Activated naive CD4-positive, alpha-beta T cell treated with anti-CD3 and anti-CD28 coated beads, Interleukin-2, amount 50 U/mL, for 24 hours (primary cell): ENCODE measurements around the gene ZNF365.

ENCODE experiments used
- H3K27ac Mint-ChIP-seq: one replicate; pipeline ENCODE4 v1.8.0; 2021; ENCODE audit warnings: mild to moderate bottlenecking, mixed read lengths
- H3K27me3 Mint-ChIP-seq: one replicate; pipeline ENCODE4 v1.8.0; 2021; ENCODE audit warnings: mixed read lengths
- H3K36me3 Mint-ChIP-seq: one replicate; pipeline ENCODE4 v1.8.0; 2021; ENCODE audit warnings: mixed read lengths
- H3K4me1 Mint-ChIP-seq: one replicate; pipeline ENCODE4 v1.8.0; 2021; ENCODE audit warnings: mixed read lengths
- H3K4me3 Mint-ChIP-seq: one replicate; pipeline ENCODE4 v1.8.0; 2021; ENCODE audit warnings: mild to moderate bottlenecking, mixed read lengths
- H3K9me3 Mint-ChIP-seq: one replicate; pipeline ENCODE4 v1.8.0; 2021; ENCODE audit warnings: mixed read lengths

The ZNF365 gene

GRCh38 chr10:62426086-62426485 lies 51.9 kb downstream of the ZNF365 start:
- no peaks in the 10 kb centered on the region for H3K9me3 Mint-ChIP-seq
- H3K27me3 Mint-ChIP-seq: no peaks in the 10 kb centered on the region
- peaks cover 34% of the 10 kb centered on the region for H3K4me1 Mint-ChIP-seq
- H3K27ac Mint-ChIP-seq: peak overlapping the region; percentile 90
- H3K4me3 Mint-ChIP-seq: peak overlapping the region; percentile 6
- no peaks in the 10 kb centered on the region for H3K36me3 Mint-ChIP-seq

- Mint-ChIP-seq H3K27me3 (no peaks in the 10 kb centered on the region), H3K4me3 (peak overlapping the region; percentile 6), H3K36me3 (no peaks in the 10 kb centered on the region), H3K27ac (peak overlapping the region; percentile 90), H3K9me3 (no peaks in the 10 kb centered on the region), H3K4me1 (peaks cover 39% of the 10 kb centered on the region)
Observed at GRCh38 chr10:62426600-62426999, 52.4 kb downstream of the ZNF365 start.

- no peaks in the 10 kb centered on the region for H3K27me3 Mint-ChIP-seq
- H3K36me3 Mint-ChIP-seq: no peaks in the 10 kb centered on the region
- H3K9me3 Mint-ChIP-seq: no peaks in the 10 kb centered on the region
- H3K4me3 Mint-ChIP-seq: no peak overlapping the region
- no peak overlapping the region for H3K27ac Mint-ChIP-seq
- H3K4me1 Mint-ChIP-seq: peaks cover 43% of the 10 kb centered on the region
Observed at GRCh38 chr10:62430881-62431280, 56.7 kb downstream of the ZNF365 start.

- Mint-ChIP-seq H3K4me3 (peak overlapping the region; percentile 55), H3K9me3 (no peaks in the 10 kb centered on the region), H3K4me1 (peaks cover 33% of the 10 kb centered on the region), H3K36me3 (no peaks in the 10 kb centered on the region), H3K27ac (peak overlapping the region; percentile 91), H3K27me3 (no peaks in the 10 kb centered on the region)
Observed at GRCh38 chr10:62433181-62433692, 59.1 kb downstream of the ZNF365 start.

GRCh38 chr10:62433901-62434300 lies 59.7 kb downstream of the ZNF365 start:
- peaks cover 33% of the 10 kb centered on the region for H3K4me1 Mint-ChIP-seq
- peak overlapping the region; percentile 91 for H3K27ac Mint-ChIP-seq
- H3K36me3 Mint-ChIP-seq: no peaks in the 10 kb centered on the region
- no peak overlapping the region for H3K4me3 Mint-ChIP-seq
- no peaks in the 10 kb centered on the region for H3K27me3 Mint-ChIP-seq
- H3K9me3 Mint-ChIP-seq: no peaks in the 10 kb centered on the region

- Mint-ChIP-seq H3K36me3 (no peaks in the 10 kb centered on the region), H3K27ac (peak overlapping the region; percentile 73), H3K27me3 (no peaks in the 10 kb centered on the region), H3K4me1 (peaks cover 17% of the 10 kb centered on the region), H3K9me3 (no peaks in the 10 kb centered on the region), H3K4me3 (no peak overlapping the region)
Observed at GRCh38 chr10:62437696-62438095, 63.5 kb downstream of the ZNF365 start.

GRCh38 chr10:62442006-62442405 lies 67.8 kb downstream of the ZNF365 start:
- Mint-ChIP-seq H3K4me3 (no peak overlapping the region), H3K4me1 (no peaks in the 10 kb centered on the region), H3K27ac (no peak overlapping the region), H3K9me3 (no peaks in the 10 kb centered on the region), H3K27me3 (no peaks in the 10 kb centered on the region), H3K36me3 (no peaks in the 10 kb centered on the region)

- no peaks in the 10 kb centered on the region for H3K4me1 Mint-ChIP-seq
- no peaks in the 10 kb centered on the region for H3K9me3 Mint-ChIP-seq
- no peaks in the 10 kb centered on the region for H3K36me3 Mint-ChIP-seq
- H3K27ac Mint-ChIP-seq: no peak overlapping the region
- H3K4me3 Mint-ChIP-seq: no peak overlapping the region
- no peaks in the 10 kb centered on the region for H3K27me3 Mint-ChIP-seq
Observed at GRCh38 chr10:62442894-62443669, 68.9 kb downstream of the ZNF365 start.

GRCh38 chr10:62443866-62444265 lies 69.7 kb downstream of the ZNF365 start:
- Mint-ChIP-seq H3K9me3 (no peaks in the 10 kb centered on the region), H3K36me3 (no peaks in the 10 kb centered on the region), H3K27ac (no peak overlapping the region), H3K27me3 (peaks cover under 1% of the 10 kb centered on the region), H3K4me3 (no peak overlapping the region), H3K4me1 (no peaks in the 10 kb centered on the region)

GRCh38 chr10:62446627-62447026 lies 72.5 kb downstream of the ZNF365 start:
- H3K4me1 Mint-ChIP-seq: no peaks in the 10 kb centered on the region
- H3K27me3 Mint-ChIP-seq: peaks cover 1% of the 10 kb centered on the region
- H3K36me3 Mint-ChIP-seq: no peaks in the 10 kb centered on the region
- no peaks in the 10 kb centered on the region for H3K9me3 Mint-ChIP-seq
- no peak overlapping the region for H3K27ac Mint-ChIP-seq
- H3K4me3 Mint-ChIP-seq: no peak overlapping the region

- Mint-ChIP-seq H3K27ac (no peak overlapping the region), H3K36me3 (peaks cover 2% of the 10 kb centered on the region), H3K27me3 (peaks cover 3% of the 10 kb centered on the region), H3K4me3 (no peak overlapping the region), H3K4me1 (no peaks in the 10 kb centered on the region), H3K9me3 (peaks cover 5% of the 10 kb centered on the region)
Observed at GRCh38 chr10:62450912-62451610, 76.9 kb downstream of the ZNF365 start.

- Mint-ChIP-seq H3K4me3 (no peak overlapping the region), H3K36me3 (peaks cover 2% of the 10 kb centered on the region), H3K27ac (no peak overlapping the region), H3K9me3 (peaks cover 5% of the 10 kb centered on the region), H3K27me3 (peaks cover 3% of the 10 kb centered on the region), H3K4me1 (no peaks in the 10 kb centered on the region)
Observed at GRCh38 chr10:62451611-62451975, 77.4 kb downstream of the ZNF365 start.
